Measurements from ENCODE around the gene RRP1B. TPM values are rescaled to one million over a fixed set of nuclear protein-coding genes. Genes with fewer than 3 reads are reported as not detected.
"Not testable (repeated sequence)": the region's sequence is repeated elsewhere in the genome, so short reads cannot be mapped to it uniquely, and the experiment has no call there.

RRP1B gene
- total RNA-seq, 1 donor from 2014 or later, result 34.0 TPM

GRCh38 chr21:43697758-43698643 is 38.6 kb downstream of the RRP1B start:
- no peak for DNase-seq (ENCODE audit: low read depth)
- Histone ChIP-seq H3K9ac (ENCODE audit: low read length) (no peak overlapping the region), H3K9me3 (ENCODE audit: insufficient read depth, low read depth, low read length) (no peaks in the 10 kb centered on the region), H3K4me2 (ENCODE audit: low read length) (no peak overlapping the region), H4K20me1 (ENCODE audit: insufficient read depth, low read length) (no peaks in the 10 kb centered on the region), H3K4me3 (ENCODE audit: insufficient read depth, low read depth, low read length) (no peak overlapping the region), H2AFZ (ENCODE audit: low read depth, low read length) (no peak overlapping the region), H3K79me2 (ENCODE audit: insufficient read depth, low read length) (no peaks in the 10 kb centered on the region), H3K4me1 (ENCODE audit: insufficient read depth, low read length) (peaks cover 7% of the 10 kb centered on the region), H3K36me3 (ENCODE audit: insufficient read depth, low read length) (peaks cover 8% of the 10 kb centered on the region), H3K27ac (ENCODE audit: low read depth, low read length) (no peak overlapping the region), H3K27me3 (ENCODE audit: insufficient read depth, low read length) (no peaks in the 10 kb centered on the region)
- peak overlapping the region; percentile 68 for H3K27ac Mint-ChIP-seq (ENCODE audit: unreplicated experiment)
- peaks cover 1% of the 10 kb centered on the region for H3K9me3 Mint-ChIP-seq (ENCODE audit: unreplicated experiment)
- no peak overlapping the region for H3K4me3 Mint-ChIP-seq (ENCODE audit: unreplicated experiment)
- peaks cover 13% of the 10 kb centered on the region for H3K4me1 Mint-ChIP-seq (ENCODE audit: low read depth, unreplicated experiment)
- peaks cover 11% of the 10 kb centered on the region for H3K36me3 Mint-ChIP-seq (ENCODE audit: low read depth, unreplicated experiment)
- FAIRE-seq, result no peak
- TF ChIP-seq CTCF (IDR thresholded peaks at IDR 0.05; ENCODE audit: insufficient read depth, low read depth, low read length) (no peak), EZH2 (IDR thresholded peaks at IDR 0.05; ENCODE audit: insufficient read depth, low read length) (no peak)
- H3K27me3 Mint-ChIP-seq (ENCODE audit: low read depth, unreplicated experiment), result no peaks in the 10 kb centered on the region

GRCh38 chr21:43699492-43699777 is 40.1 kb downstream of the RRP1B start:
- not testable (repeated sequence) for H3K36me3 ChIP-seq (ENCODE audit: insufficient read depth, low read length); H3K9ac ChIP-seq (ENCODE audit: low read length); H2AFZ ChIP-seq (ENCODE audit: low read depth, low read length); H3K27me3 ChIP-seq (ENCODE audit: insufficient read depth, low read length); H3K27me3 Mint-ChIP-seq (ENCODE audit: low read depth, unreplicated experiment); H3K27ac ChIP-seq (ENCODE audit: low read depth, low read length); H3K9me3 Mint-ChIP-seq (ENCODE audit: unreplicated experiment); H3K36me3 Mint-ChIP-seq (ENCODE audit: low read depth, unreplicated experiment); DNase-seq (ENCODE audit: low read depth); H3K4me3 Mint-ChIP-seq (ENCODE audit: unreplicated experiment); H3K27ac Mint-ChIP-seq (ENCODE audit: unreplicated experiment); FAIRE-seq; H3K79me2 ChIP-seq (ENCODE audit: insufficient read depth, low read length); H3K9me3 ChIP-seq (ENCODE audit: insufficient read depth, low read depth, low read length); H4K20me1 ChIP-seq (ENCODE audit: insufficient read depth, low read length); H3K4me2 ChIP-seq (ENCODE audit: low read length); H3K4me3 ChIP-seq (ENCODE audit: insufficient read depth, low read depth, low read length)
- H3K4me1 ChIP-seq (ENCODE audit: insufficient read depth, low read length), result peaks cover 12% of the 10 kb centered on the region
- peaks cover 19% of the 10 kb centered on the region for H3K4me1 Mint-ChIP-seq (ENCODE audit: low read depth, unreplicated experiment)

DNA sequence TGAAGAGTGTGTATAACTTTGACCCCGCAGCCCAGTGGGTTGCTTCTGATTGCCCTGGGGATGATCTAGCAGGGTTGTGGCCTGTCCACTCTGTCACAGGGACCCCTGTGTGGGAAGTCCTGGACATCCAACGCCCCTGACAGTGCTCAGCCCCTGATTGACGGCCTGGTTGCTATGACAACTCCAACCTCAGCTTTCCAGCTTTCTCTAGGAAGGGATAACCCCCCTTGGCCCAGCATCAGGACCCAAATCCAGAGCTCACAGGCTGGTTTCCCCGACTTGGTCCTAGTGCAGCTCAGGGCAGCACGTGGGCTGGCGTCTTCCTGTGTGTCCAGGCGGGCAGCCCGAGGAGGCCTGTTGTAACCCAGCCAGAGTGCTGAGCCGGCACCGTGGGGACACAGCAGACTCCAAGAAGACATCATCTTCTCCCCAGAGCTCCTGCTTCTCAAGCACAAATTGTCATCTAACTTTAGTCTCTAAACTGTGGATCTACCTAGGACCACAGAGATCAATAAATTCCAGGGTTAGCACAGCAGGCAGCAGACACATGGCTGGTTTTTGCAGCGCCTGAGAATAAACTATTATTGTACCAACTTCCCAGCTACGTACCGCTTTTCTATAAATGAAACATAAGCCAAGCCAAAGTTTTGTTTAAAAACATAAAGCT is 40.7 kb downstream of the RRP1B start:
- H3K27ac ChIP-seq (ENCODE audit: low read depth, low read length), result no peak overlapping the region
- no peak for TF ChIP-seq EZH2 (IDR thresholded peaks at IDR 0.05; ENCODE audit: insufficient read depth, low read length)
- no peak for TF ChIP-seq CTCF (IDR thresholded peaks at IDR 0.05; ENCODE audit: insufficient read depth, low read depth, low read length)
- DNase-seq (ENCODE audit: low read depth), result no peak
- peaks cover 6% of the 10 kb centered on the region for H3K36me3 ChIP-seq (ENCODE audit: insufficient read depth, low read length)
- H2AFZ ChIP-seq (ENCODE audit: low read depth, low read length), result no peak overlapping the region
- H3K4me3 ChIP-seq (ENCODE audit: insufficient read depth, low read depth, low read length), result no peak overlapping the region
- no peaks in the 10 kb centered on the region for H4K20me1 ChIP-seq (ENCODE audit: insufficient read depth, low read length)
- no peak for FAIRE-seq
- H3K9ac ChIP-seq (ENCODE audit: low read length), result no peak overlapping the region
- H3K4me3 Mint-ChIP-seq (ENCODE audit: unreplicated experiment), result no peak overlapping the region
- H3K4me2 ChIP-seq (ENCODE audit: low read length), result no peak overlapping the region
- H3K79me2 ChIP-seq (ENCODE audit: insufficient read depth, low read length), result no peaks in the 10 kb centered on the region
- peaks cover 12% of the 10 kb centered on the region for H3K4me1 ChIP-seq (ENCODE audit: insufficient read depth, low read length)
- H3K27me3 Mint-ChIP-seq (ENCODE audit: low read depth, unreplicated experiment), result peaks cover 2% of the 10 kb centered on the region
- H3K9me3 ChIP-seq (ENCODE audit: insufficient read depth, low read depth, low read length), result no peaks in the 10 kb centered on the region
- H3K27ac Mint-ChIP-seq (ENCODE audit: unreplicated experiment), result peak overlapping the region; percentile 18
- peaks cover 19% of the 10 kb centered on the region for H3K4me1 Mint-ChIP-seq (ENCODE audit: low read depth, unreplicated experiment)
- no peaks in the 10 kb centered on the region for H3K27me3 ChIP-seq (ENCODE audit: insufficient read depth, low read length)
- no peaks in the 10 kb centered on the region for H3K9me3 Mint-ChIP-seq (ENCODE audit: unreplicated experiment)
- H3K36me3 Mint-ChIP-seq (ENCODE audit: low read depth, unreplicated experiment), result peaks cover 9% of the 10 kb centered on the region
